ENCODE data around the gene DNAH11. TPM values are rescaled to one million over a fixed set of nuclear protein-coding genes. Genes with fewer than 3 reads are reported as not detected.

Gene DNAH11
- total RNA-seq, 3 donors from 2014 or later, result 0.32 to 2.2 (median 0.33) TPM

DNA sequence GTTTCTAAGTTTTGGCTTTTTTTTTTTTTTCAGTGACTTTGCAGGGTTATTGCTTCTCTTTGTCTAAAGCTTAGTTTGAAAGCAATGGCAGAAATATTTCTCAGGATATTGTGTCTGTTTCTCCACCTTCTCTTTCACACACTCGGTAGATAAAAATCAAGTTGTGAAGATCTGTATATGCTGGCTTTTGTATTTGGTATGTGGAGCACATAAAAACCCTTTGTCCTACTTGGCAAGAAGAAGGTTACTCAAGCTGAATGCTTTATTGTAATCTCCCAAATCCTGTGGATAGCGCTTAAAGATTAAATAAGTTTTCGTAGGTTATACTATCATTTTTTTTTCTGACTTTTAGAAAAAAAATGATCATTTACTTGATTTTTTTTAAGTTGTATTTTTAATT is 230.5 kb downstream of the DNAH11 start:
- DNase-seq (ENCODE audit: low spot score in 2 of 2), result no peak
- peaks cover 0 to 5% of the 10 kb centered on the region in 2 donors for H3K4me1 ChIP-seq
- no peak overlapping the region for H3K4me3 ChIP-seq
- intact Hi-C loops (cut with DNase I; ENCODE audit: low total_unique reads), result loop anchor here (5.0 kb wide), 1 partner anchor 1751 kb away; no protein-coding TSS in a partner anchor
- H3K27me3 ChIP-seq, result peaks cover 0 to 5% of the 10 kb centered on the region in 2 donors
- no peak overlapping the region for H3K27ac ChIP-seq
- no peaks in the 10 kb centered on the region for H3K9me3 ChIP-seq
- no peaks in the 10 kb centered on the region for H3K36me3 ChIP-seq
- no peak for TF ChIP-seq POLR2AphosphoS5 (IDR thresholded peaks at IDR 0.05)
- TF ChIP-seq POLR2A (IDR thresholded peaks at IDR 0.05), result no peak
- TF ChIP-seq, protein P1, sequence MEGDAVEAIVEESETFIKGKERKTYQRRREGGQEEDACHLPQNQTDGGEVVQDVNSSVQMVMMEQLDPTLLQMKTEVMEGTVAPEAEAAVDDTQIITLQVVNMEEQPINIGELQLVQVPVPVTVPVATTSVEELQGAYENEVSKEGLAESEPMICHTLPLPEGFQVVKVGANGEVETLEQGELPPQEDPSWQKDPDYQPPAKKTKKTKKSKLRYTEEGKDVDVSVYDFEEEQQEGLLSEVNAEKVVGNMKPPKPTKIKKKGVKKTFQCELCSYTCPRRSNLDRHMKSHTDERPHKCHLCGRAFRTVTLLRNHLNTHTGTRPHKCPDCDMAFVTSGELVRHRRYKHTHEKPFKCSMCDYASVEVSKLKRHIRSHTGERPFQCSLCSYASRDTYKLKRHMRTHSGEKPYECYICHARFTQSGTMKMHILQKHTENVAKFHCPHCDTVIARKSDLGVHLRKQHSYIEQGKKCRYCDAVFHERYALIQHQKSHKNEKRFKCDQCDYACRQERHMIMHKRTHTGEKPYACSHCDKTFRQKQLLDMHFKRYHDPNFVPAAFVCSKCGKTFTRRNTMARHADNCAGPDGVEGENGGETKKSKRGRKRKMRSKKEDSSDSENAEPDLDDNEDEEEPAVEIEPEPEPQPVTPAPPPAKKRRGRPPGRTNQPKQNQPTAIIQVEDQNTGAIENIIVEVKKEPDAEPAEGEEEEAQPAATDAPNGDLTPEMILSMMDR (IDR thresholded peaks at IDR 0.05), result no peak

DNA sequence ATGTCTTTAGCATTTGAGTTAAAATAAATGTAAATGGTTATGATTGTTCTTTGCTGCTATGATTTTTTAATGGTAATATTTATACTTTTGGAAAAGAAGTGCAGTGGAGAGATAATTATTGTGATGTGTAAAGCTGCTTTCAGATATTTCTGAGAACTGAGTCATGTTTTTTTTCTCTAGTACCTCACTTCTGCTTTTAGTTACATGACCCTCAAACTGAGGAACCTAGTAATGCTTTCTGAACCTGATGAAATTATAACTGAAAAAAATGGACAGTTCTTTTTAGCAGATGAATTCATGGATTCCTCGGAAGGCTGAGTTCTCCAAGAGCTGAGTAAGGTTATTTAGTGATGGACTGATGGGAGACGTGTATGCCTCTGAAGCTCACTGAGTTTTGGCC is 235.1 kb downstream of the DNAH11 start:
- Histone ChIP-seq H3K4me3 (no peak overlapping the region), H3K9me3 (no peaks in the 10 kb centered on the region), H3K4me1 (no peaks in the 10 kb centered on the region), H3K27ac (no peak overlapping the region), H3K27me3 (no peaks in the 10 kb centered on the region), H3K36me3 (no peaks in the 10 kb centered on the region)
- intact Hi-C loops (cut with DNase I; ENCODE audit: low total_unique reads), result no loop called here
- TF ChIP-seq, protein P1 (IDR thresholded peaks at IDR 0.05), result no peak
- no peak for TF ChIP-seq POLR2AphosphoS5 (IDR thresholded peaks at IDR 0.05)
- TF ChIP-seq POLR2A (IDR thresholded peaks at IDR 0.05), result no peak
- DNase-seq (ENCODE audit: low spot score in 2 of 2), result no peak

DNA sequence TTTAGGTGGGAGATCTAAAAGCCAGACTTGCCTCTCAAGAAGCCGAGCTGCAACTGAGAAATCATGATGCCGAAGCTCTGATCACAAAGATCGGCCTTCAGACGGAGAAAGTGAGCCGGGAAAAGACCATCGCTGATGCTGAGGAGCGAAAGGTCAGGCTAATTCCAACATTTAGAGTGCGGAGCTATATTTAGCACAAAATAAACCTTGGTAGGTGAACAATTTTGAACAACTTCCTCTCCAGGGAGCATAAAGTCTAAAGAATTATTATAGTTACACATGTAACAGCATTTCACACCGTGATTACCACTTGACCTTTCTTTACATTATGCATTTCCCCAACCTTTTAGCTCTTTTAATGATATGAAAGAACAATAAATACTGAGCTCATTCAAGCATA is 236.1 kb downstream of the DNAH11 start:
- no peak for TF ChIP-seq POLR2AphosphoS5 (IDR thresholded peaks at IDR 0.05)
- TF ChIP-seq, protein P1 (IDR thresholded peaks at IDR 0.05), result no peak
- TF ChIP-seq POLR2A (IDR thresholded peaks at IDR 0.05), result no peak
- Histone ChIP-seq H3K9me3 (no peaks in the 10 kb centered on the region), H3K27me3 (no peaks in the 10 kb centered on the region), H3K27ac (no peak overlapping the region), H3K4me1 (no peaks in the 10 kb centered on the region), H3K36me3 (no peaks in the 10 kb centered on the region), H3K4me3 (no peak overlapping the region)
- DNase-seq (ENCODE audit: low spot score in 2 of 2), result no peak
- intact Hi-C loops (cut with DNase I; ENCODE audit: low total_unique reads), result no loop called here

DNA sequence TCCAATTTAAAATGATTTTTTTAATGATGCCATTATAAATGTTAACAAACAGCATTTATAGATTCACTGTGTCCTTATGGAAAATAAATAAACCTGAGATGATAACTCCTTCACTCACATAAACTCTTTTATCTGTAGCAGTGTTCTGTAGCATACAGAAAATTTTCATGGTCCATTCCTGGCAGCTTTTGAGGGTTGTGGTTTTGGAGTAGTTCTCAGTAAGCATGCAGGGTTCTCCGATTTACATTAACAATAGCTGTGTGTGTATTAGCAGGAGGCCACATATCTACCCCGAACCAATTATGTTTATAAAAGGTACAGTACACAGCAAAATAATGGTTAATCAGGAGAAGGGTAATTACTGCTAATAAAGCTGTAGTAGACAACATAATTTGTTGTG is 240.2 kb downstream of the DNAH11 start:
- intact Hi-C loops (cut with DNase I; ENCODE audit: low total_unique reads), result no loop called here
- no peaks in the 10 kb centered on the region for H3K4me1 ChIP-seq
- H3K27me3 ChIP-seq, result no peaks in the 10 kb centered on the region
- TF ChIP-seq POLR2A (IDR thresholded peaks at IDR 0.05) (no peak), POLR2AphosphoS5 (IDR thresholded peaks at IDR 0.05) (no peak)
- TF ChIP-seq, protein P1 (IDR thresholded peaks at IDR 0.05), result no peak
- no peak overlapping the region for H3K4me3 ChIP-seq
- no peaks in the 10 kb centered on the region for H3K9me3 ChIP-seq
- no peak for DNase-seq (ENCODE audit: low spot score in 2 of 2)
- no peak overlapping the region for H3K27ac ChIP-seq
- H3K36me3 ChIP-seq, result no peaks in the 10 kb centered on the region

DNA sequence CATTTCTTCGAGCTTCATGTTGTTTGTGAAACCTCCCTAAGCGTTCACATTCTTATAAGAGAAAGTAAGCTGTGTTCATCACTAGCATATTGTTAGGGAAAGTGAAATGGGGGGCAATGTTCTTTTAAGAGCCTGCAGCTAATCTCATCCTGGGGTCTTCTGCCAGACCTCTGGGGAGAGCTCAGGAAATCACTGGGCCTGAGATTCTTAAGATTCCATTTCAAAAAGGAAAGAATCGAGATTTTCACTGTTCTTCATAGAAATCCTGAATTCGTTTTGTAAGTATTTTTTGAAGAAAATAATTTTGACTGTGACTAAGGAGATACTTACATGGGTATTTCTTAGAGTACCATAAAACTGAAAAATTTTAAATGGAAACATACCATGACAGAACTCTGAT is 242.2 kb downstream of the DNAH11 start:
- no peak for DNase-seq (ENCODE audit: low spot score in 2 of 2)
- Histone ChIP-seq H3K27me3 (no peaks in the 10 kb centered on the region), H3K27ac (no peak overlapping the region), H3K36me3 (no peaks in the 10 kb centered on the region), H3K9me3 (no peaks in the 10 kb centered on the region), H3K4me3 (no peak overlapping the region), H3K4me1 (no peaks in the 10 kb centered on the region)
- TF ChIP-seq, protein P1 (IDR thresholded peaks at IDR 0.05), result no peak
- TF ChIP-seq POLR2A (IDR thresholded peaks at IDR 0.05) (no peak), POLR2AphosphoS5 (IDR thresholded peaks at IDR 0.05) (no peak)
- intact Hi-C loops (cut with DNase I; ENCODE audit: low total_unique reads), result no loop called here
